ENCODE measurements around the gene CBX4.

Gene CBX4

DNA sequence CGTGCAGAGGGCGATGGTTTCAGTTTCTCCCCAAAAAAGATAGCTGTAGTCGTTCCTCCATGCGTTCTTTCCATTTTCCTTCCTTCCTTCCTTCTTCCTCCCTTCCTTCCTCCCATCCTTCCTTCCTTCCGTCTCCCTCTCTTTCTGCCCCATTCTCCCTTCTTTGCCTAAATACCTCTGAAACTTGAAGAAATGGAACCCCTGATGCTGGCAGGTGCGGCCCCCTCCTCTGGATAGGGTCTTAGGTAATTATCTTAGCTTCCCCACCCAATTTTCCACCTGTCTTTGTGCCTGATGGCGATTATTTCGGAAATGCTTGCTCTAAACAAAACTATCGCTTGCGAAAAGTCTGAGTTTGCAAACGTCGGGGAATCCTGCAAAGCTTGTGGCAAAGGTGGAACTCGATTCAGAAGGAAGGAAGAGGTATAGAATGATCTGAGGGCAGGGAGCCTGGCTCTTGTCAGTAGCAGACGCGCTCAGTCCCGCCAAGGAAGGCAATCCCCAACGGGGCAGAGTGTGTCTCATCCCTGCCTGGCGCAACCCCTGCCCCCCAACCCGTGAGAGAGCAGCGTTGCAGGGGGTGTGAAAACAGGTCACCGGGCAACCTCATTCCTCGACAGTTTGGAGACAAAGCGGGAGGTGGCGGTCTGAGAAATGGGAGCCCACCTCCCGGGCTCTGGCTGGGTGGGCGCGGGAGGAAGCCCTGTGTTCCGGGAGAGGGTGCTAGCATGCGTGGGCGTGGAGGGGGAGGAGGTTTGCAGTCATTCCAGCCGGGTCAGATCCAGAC, 39.5 kb downstream of the CBX4 start (continued):
- TF ChIP-seq MYNN (tag by site-specific recombination; IDR thresholded peaks at IDR 0.05; ENCODE audit: borderline replicate concordance) (no peak), ZBTB7A (tag by site-specific recombination; IDR thresholded peaks at IDR 0.05; ENCODE audit: low read depth) (0 out of 2 replicates have a peak, but pooled peaks have one; percentile 9), SCRT2 (tag by site-specific recombination; IDR thresholded peaks at IDR 0.05) (no peak), PRDM2 (tag by site-specific recombination; IDR thresholded peaks at IDR 0.05; ENCODE audit: borderline replicate concordance) (0 out of 2 replicates have a peak, but pooled peaks have one; percentile 77)
- TF ChIP-seq, protein P1, sequence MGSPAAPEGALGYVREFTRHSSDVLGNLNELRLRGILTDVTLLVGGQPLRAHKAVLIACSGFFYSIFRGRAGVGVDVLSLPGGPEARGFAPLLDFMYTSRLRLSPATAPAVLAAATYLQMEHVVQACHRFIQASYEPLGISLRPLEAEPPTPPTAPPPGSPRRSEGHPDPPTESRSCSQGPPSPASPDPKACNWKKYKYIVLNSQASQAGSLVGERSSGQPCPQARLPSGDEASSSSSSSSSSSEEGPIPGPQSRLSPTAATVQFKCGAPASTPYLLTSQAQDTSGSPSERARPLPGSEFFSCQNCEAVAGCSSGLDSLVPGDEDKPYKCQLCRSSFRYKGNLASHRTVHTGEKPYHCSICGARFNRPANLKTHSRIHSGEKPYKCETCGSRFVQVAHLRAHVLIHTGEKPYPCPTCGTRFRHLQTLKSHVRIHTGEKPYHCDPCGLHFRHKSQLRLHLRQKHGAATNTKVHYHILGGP (tag by site-specific recombination; IDR thresholded peaks at IDR 0.05): peak; percentile 72; the same call in 1 of the 2 replicates
- TF ChIP-seq, protein P2, sequence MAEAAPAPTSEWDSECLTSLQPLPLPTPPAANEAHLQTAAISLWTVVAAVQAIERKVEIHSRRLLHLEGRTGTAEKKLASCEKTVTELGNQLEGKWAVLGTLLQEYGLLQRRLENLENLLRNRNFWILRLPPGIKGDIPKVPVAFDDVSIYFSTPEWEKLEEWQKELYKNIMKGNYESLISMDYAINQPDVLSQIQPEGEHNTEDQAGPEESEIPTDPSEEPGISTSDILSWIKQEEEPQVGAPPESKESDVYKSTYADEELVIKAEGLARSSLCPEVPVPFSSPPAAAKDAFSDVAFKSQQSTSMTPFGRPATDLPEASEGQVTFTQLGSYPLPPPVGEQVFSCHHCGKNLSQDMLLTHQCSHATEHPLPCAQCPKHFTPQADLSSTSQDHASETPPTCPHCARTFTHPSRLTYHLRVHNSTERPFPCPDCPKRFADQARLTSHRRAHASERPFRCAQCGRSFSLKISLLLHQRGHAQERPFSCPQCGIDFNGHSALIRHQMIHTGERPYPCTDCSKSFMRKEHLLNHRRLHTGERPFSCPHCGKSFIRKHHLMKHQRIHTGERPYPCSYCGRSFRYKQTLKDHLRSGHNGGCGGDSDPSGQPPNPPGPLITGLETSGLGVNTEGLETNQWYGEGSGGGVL (tag by site-specific recombination; IDR thresholded peaks at IDR 0.05): peak; percentile 57

DNA sequence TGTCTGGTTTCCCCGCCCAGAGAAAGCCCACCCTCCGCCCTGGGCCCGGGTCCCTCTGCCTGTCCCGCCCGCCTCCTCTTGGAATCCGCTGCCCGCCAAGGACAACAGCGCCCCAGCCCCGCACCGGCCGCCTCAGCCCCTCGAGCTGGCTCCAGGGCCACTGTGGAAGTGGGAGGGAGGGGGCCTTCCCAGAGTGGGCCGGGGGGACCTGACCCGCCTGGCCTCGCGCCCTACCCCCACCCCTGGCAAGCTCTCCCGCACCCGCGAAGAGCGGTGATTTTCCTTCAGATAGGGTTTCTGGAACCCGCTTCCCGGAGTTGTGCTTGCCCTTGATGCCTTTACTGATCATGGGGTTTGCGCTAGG, 40.1 kb downstream of the CBX4 start:
- ChIA-PET CTCF (interaction anchor here (0.7 to 2.6 kb wide), 7 partner anchors 8 to 125 kb away, joined by 3 to 9 read pairs (median 5); partner anchors contain the start of gene CBX4), POLR2A (interaction anchor here (3.0 to 3.7 kb wide), 2 partner anchors 13 to 40 kb away, joined by 52 to 61 read pairs; partner anchors contain the start of gene CBX4)
- Histone ChIP-seq H3K4me3 (ENCODE audit: low read depth, low read length) (no peak overlapping the region), H3K27ac (ENCODE audit: extremely low read depth, low read depth, low read length) (no peak overlapping the region), H3K36me3 (ENCODE audit: control insufficient read depth in 2 of 2, insufficient read depth in 1 of 2, low read length in 2 of 2) (peaks cover 0 to 15% of the 10 kb centered on the region in 2 experiments; a peak in 1 of 3 replicates), H3K9me3 (ENCODE audit: control insufficient read depth, insufficient read depth, low read depth, low read length) (no peaks in the 10 kb centered on the region), H3K4me1 (ENCODE audit: control insufficient read depth, insufficient read depth, low read length) (peaks cover 21% of the 10 kb centered on the region)
- TF ChIP-seq SP2 (tag by site-specific recombination; IDR thresholded peaks at IDR 0.05): 0 out of 2 replicates have a peak, but pooled peaks have one; percentile 12
- TF ChIP-seq HIC1 (tag by site-specific recombination; IDR thresholded peaks at IDR 0.05): 0 out of 2 replicates have a peak, but pooled peaks have one; percentile 15
- TF ChIP-seq EGR2 (tag by site-specific recombination; IDR thresholded peaks at IDR 0.05; ENCODE audit: low read depth): no peak
